Hepatocyte (in vitro differentiated cells): ENCODE results near the gene PDE7B. TPM values are rescaled to one million over a fixed set of nuclear protein-coding genes. Genes with fewer than 3 reads are reported as not detected.
A peak's percentile ranks its signal among the peaks of the same experiment; 100 is the strongest.

Experiments
- DNase-seq: peaks from one replicate; pipeline ENCODE4 v3.0.0-alpha.2; 2016; ENCODE audit warnings: low spot score
- H2AFZ ChIP-seq: fragments of 200-600 bp; sonication (generic); 2 replicates; pipeline ENCODE4 v1.6.0; 2016; ENCODE audit warnings: antibody characterized with exemption, mild to moderate bottlenecking
- H3K27ac ChIP-seq: fragments of 200-600 bp; sonication (generic); 2 replicates; pipeline ENCODE4 v1.5.1; 2016; ENCODE audit warnings: mild to moderate bottlenecking
- H3K27me3 ChIP-seq: fragments of 200-600 bp; sonication (generic); 2 replicates; pipeline ENCODE4 v1.6.1; 2016
- H3K36me3 ChIP-seq: fragments of 200-600 bp; sonication (generic); replicated peaks from 2 replicates; pipeline ENCODE4 v1.5.1; 2016; ENCODE audit warnings: low read depth; ENCODE audit not compliant: insufficient read depth
- H3K4me1 ChIP-seq: fragments of 200-600 bp; sonication (generic); 2 replicates; pipeline ENCODE4 v1.5.1; 2016; ENCODE audit warnings: mild to moderate bottlenecking, moderate library complexity; ENCODE audit not compliant: insufficient read depth
- H3K4me2 ChIP-seq: fragments of 200-600 bp; sonication (generic); 2 replicates; pipeline ENCODE4 v1.6.0; 2016
- H3K4me3 ChIP-seq: fragments of 200-600 bp; sonication (generic); 2 replicates; pipeline ENCODE4 v1.5.1; 2016; ENCODE audit warnings: mild to moderate bottlenecking
- H3K79me2 ChIP-seq: fragments of 200-600 bp; sonication (generic); 2 replicates; pipeline ENCODE4 v1.6.0; 2017; ENCODE audit warnings: mild to moderate bottlenecking
- H3K9me2 ChIP-seq: fragments of 200-600 bp; sonication (generic); replicated peaks from 2 replicates; pipeline ENCODE4 v1.6.0; 2017; ENCODE audit warnings: mild to moderate bottlenecking; ENCODE audit not compliant: insufficient read depth
- H3K9me3 ChIP-seq: fragments of 200-600 bp; sonication (generic); 2 replicates; pipeline ENCODE4 v1.5.1; 2016; ENCODE audit warnings: low read depth, mild to moderate bottlenecking
- H4K20me1 ChIP-seq: fragments of 200-600 bp; sonication (generic); 2 replicates; pipeline ENCODE4 v1.6.0; 2016; ENCODE audit warnings: mild to moderate bottlenecking; ENCODE audit not compliant: insufficient read depth, poor library complexity, severe bottlenecking
- CTCF ChIP-seq: fragments of 200-600 bp; sonication (generic); IDR thresholded peaks from 2 replicates; pipeline ENCODE4 v1.5.1; 2016; ENCODE audit warnings: antibody characterized with exemption, mild to moderate bottlenecking; ENCODE audit not compliant: poor library complexity
- EZH2 ChIP-seq: fragments of 200-600 bp; sonication (generic); IDR thresholded peaks from 2 replicates; pipeline ENCODE4 v1.6.1; 2016; ENCODE audit warnings: antibody characterized with exemption, mild to moderate bottlenecking, borderline replicate concordance
- EZH2phosphoT487 ChIP-seq: fragments of 200-600 bp; sonication (generic); IDR thresholded peaks from one replicate; pipeline ENCODE4 v1.6.1; 2018; ENCODE audit warnings: antibody characterized with exemption, mild to moderate bottlenecking, low read depth, moderate library complexity; ENCODE audit not compliant: unreplicated experiment, severe bottlenecking
- WGBS: methylation state at CpG from one replicate; pipeline ENCODE4 v1.1.6; 2016; ENCODE audit warnings: low lambda C conversion rate; ENCODE audit errors: missing lambda C conversion rate; 5-methylcytosine and 5-hydroxymethylcytosine counted together
- polyA plus RNA-seq: library from polyadenylated mRNA; unstranded; fragments of >200 nt; fragmentation: Nextera tagmentation; extraction: Ambion mirVana; gene quantifications from 2 replicates; pipeline ENCODE4 v1.2.1, GENCODE V29; 2016
- total RNA-seq: library from RNA; depleted of rRNA; stranded (reverse); fragments of >200 nt; gene quantifications from 2 replicates; pipeline ENCODE4 v1.2.3, GENCODE V29; 2014

Gene PDE7B
- total and polyA plus RNA-seq, 2 experiments from 2014 or later, result 3.4 to 7.2 TPM

GRCh38 chr6:135993361-135993760, 141.9 kb downstream of the PDE7B start:
- Histone ChIP-seq H3K9me2 (no peaks in the 10 kb centered on the region), H2AFZ (no peak overlapping the region), H3K36me3 (no peaks in the 10 kb centered on the region), H3K4me1 (no peaks in the 10 kb centered on the region), H3K79me2 (no peaks in the 10 kb centered on the region), H3K9me3 (no peaks in the 10 kb centered on the region), H3K4me2 (no peak overlapping the region), H3K27ac (no peak overlapping the region), H4K20me1 (no peaks in the 10 kb centered on the region), H3K27me3 (no peaks in the 10 kb centered on the region), H3K4me3 (no peak overlapping the region)
- DNase-seq, result no peak
- TF ChIP-seq EZH2 (no peak), EZH2phosphoT487 (no peak), CTCF (no peak)
- WGBS, result 85% methylated on average over 3 of the region's 3 CpGs

GRCh38 chr6:135994857-135995544, 143.5 kb downstream of the PDE7B start:
- H3K4me1 ChIP-seq, result no peaks in the 10 kb centered on the region
- no peak for TF ChIP-seq EZH2phosphoT487
- no peak for TF ChIP-seq EZH2
- DNase-seq, result no peak
- no peak overlapping the region for H3K4me2 ChIP-seq
- peak overlapping the region; percentile 1 for H3K27ac ChIP-seq
- H3K9me2 ChIP-seq, result no peaks in the 10 kb centered on the region
- H3K4me3 ChIP-seq, result no peak overlapping the region
- H2AFZ ChIP-seq, result no peak overlapping the region
- 75% methylated on average over 5 of the region's 5 CpGs for WGBS
- H3K36me3 ChIP-seq, result no peaks in the 10 kb centered on the region
- no peaks in the 10 kb centered on the region for H4K20me1 ChIP-seq
- H3K9me3 ChIP-seq, result peaks cover 7% of the 10 kb centered on the region
- H3K79me2 ChIP-seq, result no peaks in the 10 kb centered on the region
- no peaks in the 10 kb centered on the region for H3K27me3 ChIP-seq

- Histone ChIP-seq H3K27me3 (no peaks in the 10 kb centered on the region), H3K27ac (peak overlapping the region; percentile 1), H3K4me1 (no peaks in the 10 kb centered on the region), H3K79me2 (no peaks in the 10 kb centered on the region), H3K36me3 (no peaks in the 10 kb centered on the region), H3K4me2 (no peak overlapping the region), H2AFZ (no peak overlapping the region), H3K9me2 (no peaks in the 10 kb centered on the region), H4K20me1 (no peaks in the 10 kb centered on the region), H3K4me3 (no peak overlapping the region), H3K9me3 (peaks cover 10% of the 10 kb centered on the region)
- TF ChIP-seq EZH2 (no peak), EZH2phosphoT487 (no peak), CTCF (no peak)
- DNase-seq, result no peak
- 54% methylated on average over 3 of the region's 3 CpGs for whole genome bisulfite sequencing
Measured at GRCh38 chr6:135995545-135995898, 144.0 kb downstream of the PDE7B start.

- DNase-seq, result no peak
- no peaks in the 10 kb centered on the region for H3K4me1 ChIP-seq
- no peaks in the 10 kb centered on the region for H3K79me2 ChIP-seq
- whole genome bisulfite sequencing, result 90% methylated on average over 2 of the region's 2 CpGs
- no peak overlapping the region for H3K4me3 ChIP-seq
- H4K20me1 ChIP-seq, result no peaks in the 10 kb centered on the region
- no peak overlapping the region for H3K4me2 ChIP-seq
- peaks cover 10% of the 10 kb centered on the region for H3K9me3 ChIP-seq
- no peaks in the 10 kb centered on the region for H3K27me3 ChIP-seq
- H2AFZ ChIP-seq, result no peak overlapping the region
- H3K9me2 ChIP-seq, result no peaks in the 10 kb centered on the region
- TF ChIP-seq CTCF (no peak), EZH2phosphoT487 (no peak), EZH2 (no peak)
- H3K27ac ChIP-seq, result no peak overlapping the region
- no peaks in the 10 kb centered on the region for H3K36me3 ChIP-seq
Measured at GRCh38 chr6:135996668-135997067, 145.2 kb downstream of the PDE7B start.
